Colonic mucosa (tissue), 4 donors: ENCODE measurements around the gene RAD18. TPM values are rescaled to one million over a fixed set of nuclear protein-coding genes. Genes with fewer than 3 reads are reported as not detected.

Experiments used
- DNase-seq: peaks from one replicate; pipeline ENCODE4 v3.0.0-alpha.2; 2020
- H3K27ac ChIP-seq: fragments of 200-600 bp; one replicate; pipeline ENCODE4 v1.8.0; 2021
- H3K27me3 ChIP-seq: fragments of 200-600 bp; one replicate; pipeline ENCODE4 v1.8.0; 2021
- H3K36me3 ChIP-seq: fragments of 200-600 bp; one replicate; pipeline ENCODE4 v1.8.0; 2021
- H3K4me1 ChIP-seq: fragments of 200-600 bp; one replicate; pipeline ENCODE4 v1.8.0; 2021; ENCODE audit warnings: mild to moderate bottlenecking
- H3K4me3 ChIP-seq: fragments of 200-600 bp; one replicate; pipeline ENCODE4 v1.8.0; 2021
- H3K9ac ChIP-seq, 2 donors: one replicate each; pipeline ENCODE4 v1.7.0; 2013; ENCODE audit warnings: control low read depth in 2 of 2, low read depth in 2 of 2, low read length in 2 of 2
- H3K9me3 ChIP-seq: fragments of 200-600 bp; one replicate; pipeline ENCODE4 v1.8.0; 2021
- intact Hi-C: fragments of 100-400 bp; cut with DNase I; formaldehyde crosslinking; loops from one replicate; pipeline ENCODE4 v1.14.1; 2022
- total RNA-seq, 2 donors: library from RNA; stranded (reverse); fragmentation: NEBNext Ultra II Directional in 1 of 2; extraction: Animal tissue kit (Norgen Biotek cat#: 25700) in 1 of 2; gene quantifications; one replicate each; pipeline ENCODE4 v1.2.1, GENCODE V29; 2021
- TF ChIP-seq, protein P1 (sequence below): fragments of 200-600 bp; IDR thresholded peaks from one replicate; pipeline ENCODE4 v1.8.0; 2022; ENCODE audit warnings: antibody characterized with exemption, mild to moderate bottlenecking
- donor health status: healthy.
- donor health status: DM: no; HTN: no; CAD: no.
- donor health status: DM: no; HTN: no; CAD: no.

Gene RAD18
- total RNA-seq, 2 donors from 2014 or later = 12.2 to 25.9 TPM

DNA sequence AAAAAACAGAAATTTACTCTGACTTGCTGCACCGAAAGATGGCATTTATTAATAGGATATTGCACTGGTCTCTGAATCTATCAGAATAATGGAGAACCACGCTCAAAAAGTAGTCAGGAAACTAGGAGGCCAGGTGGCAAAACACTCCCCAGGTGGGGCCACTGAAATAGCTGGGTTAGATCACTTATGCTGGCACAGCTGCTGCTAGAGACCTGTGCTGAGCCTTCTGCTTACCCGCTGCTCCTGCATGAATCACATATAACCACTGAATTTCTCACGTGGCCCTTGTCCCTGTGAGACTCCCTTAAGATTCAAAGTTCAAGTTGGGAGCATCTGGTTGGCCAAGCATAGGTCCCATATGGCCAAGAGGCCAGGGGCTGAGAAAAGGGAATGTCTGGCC, 127.9 kb downstream of the RAD18 start:
- Histone ChIP-seq H3K27me3 (no peaks in the 10 kb centered on the region), H3K36me3 (no peaks in the 10 kb centered on the region), H3K4me3 (no peak overlapping the region), H3K4me1 (no peaks in the 10 kb centered on the region), H3K9me3 (no peaks in the 10 kb centered on the region), H3K27ac (no peak overlapping the region), H3K9ac (no peak overlapping the region)
- TF ChIP-seq, protein P1, sequence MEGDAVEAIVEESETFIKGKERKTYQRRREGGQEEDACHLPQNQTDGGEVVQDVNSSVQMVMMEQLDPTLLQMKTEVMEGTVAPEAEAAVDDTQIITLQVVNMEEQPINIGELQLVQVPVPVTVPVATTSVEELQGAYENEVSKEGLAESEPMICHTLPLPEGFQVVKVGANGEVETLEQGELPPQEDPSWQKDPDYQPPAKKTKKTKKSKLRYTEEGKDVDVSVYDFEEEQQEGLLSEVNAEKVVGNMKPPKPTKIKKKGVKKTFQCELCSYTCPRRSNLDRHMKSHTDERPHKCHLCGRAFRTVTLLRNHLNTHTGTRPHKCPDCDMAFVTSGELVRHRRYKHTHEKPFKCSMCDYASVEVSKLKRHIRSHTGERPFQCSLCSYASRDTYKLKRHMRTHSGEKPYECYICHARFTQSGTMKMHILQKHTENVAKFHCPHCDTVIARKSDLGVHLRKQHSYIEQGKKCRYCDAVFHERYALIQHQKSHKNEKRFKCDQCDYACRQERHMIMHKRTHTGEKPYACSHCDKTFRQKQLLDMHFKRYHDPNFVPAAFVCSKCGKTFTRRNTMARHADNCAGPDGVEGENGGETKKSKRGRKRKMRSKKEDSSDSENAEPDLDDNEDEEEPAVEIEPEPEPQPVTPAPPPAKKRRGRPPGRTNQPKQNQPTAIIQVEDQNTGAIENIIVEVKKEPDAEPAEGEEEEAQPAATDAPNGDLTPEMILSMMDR = no peak
- DNase-seq = no peak
- intact Hi-C loops = no loop called here

DNA sequence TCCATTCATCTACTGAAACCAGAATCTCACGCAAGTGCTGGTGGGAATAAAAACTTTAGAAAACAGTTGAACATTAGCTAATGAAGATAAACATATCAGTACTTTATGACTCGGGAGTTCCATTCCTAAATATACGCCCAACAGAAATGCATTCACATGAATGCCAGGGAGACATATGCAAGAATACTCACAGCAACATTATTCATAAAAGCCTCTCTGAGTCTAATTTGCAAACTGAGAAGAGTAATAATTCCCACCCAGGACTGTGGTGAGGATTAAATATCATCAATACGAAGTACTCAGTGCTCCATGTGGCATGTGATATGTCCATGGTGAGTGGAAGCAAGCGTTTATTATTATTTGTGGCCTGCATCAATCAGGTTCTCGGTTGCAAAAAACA, 128.3 kb downstream of the RAD18 start:
- H3K36me3 ChIP-seq = no peaks in the 10 kb centered on the region
- no peak overlapping the region for H3K27ac ChIP-seq
- H3K4me3 ChIP-seq = no peak overlapping the region
- intact Hi-C loops = no loop called here
- H3K27me3 ChIP-seq = no peaks in the 10 kb centered on the region
- DNase-seq = no peak
- H3K9ac ChIP-seq = no peak overlapping the region
- no peaks in the 10 kb centered on the region for H3K9me3 ChIP-seq
- no peaks in the 10 kb centered on the region for H3K4me1 ChIP-seq
- TF ChIP-seq, protein P1 = no peak

DNA sequence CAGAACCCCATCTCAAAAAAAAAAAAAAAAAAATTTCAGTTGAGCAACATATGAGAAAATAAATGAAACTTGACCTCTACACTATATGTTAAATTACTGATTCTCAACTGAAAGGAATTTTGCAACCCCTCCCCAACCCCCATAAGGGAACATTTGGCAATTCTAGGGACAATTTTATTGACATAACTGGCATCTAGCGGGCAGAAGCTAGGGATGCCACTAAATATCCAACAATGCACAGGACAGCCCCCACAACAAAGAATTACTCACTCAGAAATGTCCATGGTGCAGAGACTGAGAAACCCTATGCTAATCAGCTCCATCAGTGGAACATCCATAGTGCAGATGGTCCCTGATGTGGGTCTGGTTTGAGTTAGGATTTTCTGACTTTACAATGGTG, 135.6 kb downstream of the RAD18 start:
- H3K9ac ChIP-seq = no peak overlapping the region
- H3K36me3 ChIP-seq = no peaks in the 10 kb centered on the region
- H3K27ac ChIP-seq = no peak overlapping the region
- TF ChIP-seq, protein P1 = no peak
- no peak for DNase-seq
- H3K27me3 ChIP-seq = no peaks in the 10 kb centered on the region
- no peaks in the 10 kb centered on the region for H3K4me1 ChIP-seq
- intact Hi-C loops = no loop called here
- no peaks in the 10 kb centered on the region for H3K9me3 ChIP-seq
- no peak overlapping the region for H3K4me3 ChIP-seq

Other genes with a start within 250 kb of the RAD18 start
- gene CAV3, start 229.7 kb downstream of the RAD18 start, total RNA-seq = not detected
- gene OXTR, start 193.9 kb downstream of the RAD18 start, total RNA-seq = 1 to 10 TPM in 1 of 2 donors, under 1 TPM in 1; 0.24 to 1.8 TPM